Dermis blood vessel endothelial cell (primary cell): ENCODE results near the gene TBL1XR1. TPM values are rescaled to one million over a fixed set of nuclear protein-coding genes. Genes with fewer than 3 reads are reported as not detected.
"Not testable (repeated sequence)": the region's sequence is repeated elsewhere in the genome, so short reads cannot be mapped to it uniquely, and the experiment has no call there.

ENCODE experiments used
- DNase-seq: peaks from one replicate; pipeline ENCODE4 v3.0.0; 2010
- total RNA-seq: library from RNA; depleted of rRNA; stranded (reverse); fragments of >200 nt; gene quantifications from 2 replicates; pipeline ENCODE4 v1.2.3, GENCODE V29; 2014

Gene TBL1XR1
- total RNA-seq, 1 donor from 2014 or later: 117 TPM

DNA sequence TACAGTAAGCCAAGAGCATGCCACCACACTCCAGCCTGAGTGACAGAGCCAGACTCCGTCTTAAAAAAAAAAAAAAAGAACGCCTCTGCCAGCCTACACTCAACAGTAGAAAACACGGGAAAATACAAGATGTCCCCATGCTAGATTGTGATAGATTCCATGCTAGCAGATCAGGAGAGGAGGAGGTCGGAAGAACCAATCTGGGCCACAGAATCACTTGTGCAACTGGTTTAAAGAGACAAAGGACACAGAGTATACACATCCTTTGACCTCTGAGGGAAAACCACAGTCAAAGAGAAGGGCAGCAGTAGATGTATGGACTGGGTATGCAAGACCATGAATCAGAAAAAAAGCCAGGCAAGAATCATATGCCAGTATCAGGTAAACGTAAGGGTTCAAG is 15.9 kb downstream of the TBL1XR1 start:
- no peak for DNase-seq

DNA sequence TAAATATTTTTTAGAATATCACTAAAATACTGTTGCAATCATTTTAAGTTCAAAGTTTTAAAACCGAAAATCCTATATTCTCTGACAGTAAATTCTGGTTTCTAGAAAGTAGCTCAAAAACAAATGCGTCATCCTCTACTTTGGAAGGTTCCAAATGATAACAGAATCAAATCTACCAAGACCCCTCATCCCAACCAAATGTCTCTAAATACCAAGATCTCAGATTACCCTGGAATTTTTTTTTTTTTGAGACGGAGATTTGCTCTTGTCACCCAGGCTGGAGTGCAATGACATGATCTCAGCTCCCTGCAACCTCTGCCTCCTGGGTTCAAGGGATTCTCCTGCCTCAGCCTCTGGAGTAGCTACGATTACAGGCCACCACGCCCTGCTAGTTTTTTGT is 16.8 kb downstream of the TBL1XR1 start:
- DNase-seq: no peak

DNA sequence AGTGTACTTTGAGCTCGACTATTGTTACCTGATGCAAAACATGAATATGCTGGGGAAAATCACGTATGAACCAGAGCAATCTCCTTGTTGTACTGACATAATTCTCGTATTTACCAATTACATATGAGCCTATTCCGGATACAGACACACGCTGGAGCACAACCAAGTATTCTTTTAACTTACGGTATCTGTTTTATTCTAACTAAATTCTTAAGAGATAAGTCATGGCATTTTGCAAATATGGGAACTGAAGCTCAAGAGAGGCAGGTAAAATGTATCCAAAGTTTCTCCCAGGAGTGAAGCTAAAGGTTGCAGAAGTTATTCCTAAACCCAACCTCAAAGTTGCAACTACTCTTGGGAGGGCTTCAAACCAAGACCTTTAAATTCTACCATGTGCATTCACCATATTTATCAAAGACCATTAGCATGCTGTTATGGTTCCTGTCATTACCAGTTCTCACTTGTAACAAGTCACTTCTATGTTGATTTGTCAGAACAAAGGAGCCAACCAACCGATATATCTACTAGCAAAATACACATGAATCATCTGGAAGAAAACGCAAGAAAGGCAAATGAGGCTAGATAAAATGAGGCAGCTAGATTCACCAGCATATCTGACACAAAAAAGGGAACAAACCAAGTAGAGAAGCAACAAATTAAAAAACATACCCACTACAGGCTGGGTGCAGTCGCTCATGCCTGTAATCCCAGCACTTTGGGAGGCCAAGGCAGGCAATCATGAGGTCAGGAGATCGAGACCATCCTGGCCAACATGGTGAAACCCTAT is 17.8 kb downstream of the TBL1XR1 start:
- DNase-seq: no peak

DNA sequence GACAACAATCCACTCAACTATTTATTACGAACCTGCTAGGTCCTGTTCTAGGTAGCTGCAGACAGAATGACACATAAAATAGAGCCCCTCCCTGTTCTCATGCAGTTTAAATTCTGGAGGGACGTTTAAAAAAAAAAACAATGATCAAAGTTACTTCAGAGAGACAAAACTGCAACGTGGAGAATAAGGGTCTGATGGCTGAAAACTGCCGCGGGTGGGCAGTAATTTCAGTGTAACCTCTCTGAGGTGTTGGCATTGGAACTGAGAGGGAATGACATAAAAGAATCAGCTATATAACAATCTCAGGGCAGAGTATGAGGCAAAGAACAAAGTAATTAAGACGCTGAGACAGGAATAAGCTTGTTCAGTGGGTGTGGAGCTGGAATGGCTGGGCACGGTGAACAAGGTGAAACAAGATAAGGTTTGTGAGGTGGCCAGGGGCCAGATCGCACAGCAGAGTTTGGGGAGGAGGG is 19.5 kb downstream of the TBL1XR1 start:
- DNase-seq: no peak

DNA sequence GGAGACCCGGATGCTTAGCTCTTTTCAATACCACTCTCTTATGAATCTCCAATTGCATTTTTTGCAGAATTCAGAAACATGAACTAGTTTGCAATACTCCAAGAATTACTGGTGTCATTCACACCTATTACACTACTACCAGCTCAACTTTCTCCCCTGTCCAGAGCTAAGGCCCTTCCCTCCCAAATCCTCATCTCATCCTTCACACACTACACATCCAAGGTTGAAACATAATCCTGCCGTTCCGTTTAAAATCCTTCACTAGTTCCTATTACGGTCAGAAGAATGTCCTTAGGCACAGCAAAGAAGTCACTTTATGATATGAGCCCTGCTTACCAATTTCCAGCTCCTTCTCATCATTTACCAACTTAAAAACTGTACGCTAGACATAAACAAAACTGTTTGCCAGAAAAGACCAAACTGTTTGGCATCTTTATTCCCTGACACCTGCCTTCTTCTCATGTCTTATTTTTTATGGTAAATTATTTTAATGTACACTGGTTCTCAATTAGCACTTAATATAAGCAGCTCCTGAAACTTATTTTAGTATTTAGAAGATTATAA is 22.6 kb downstream of the TBL1XR1 start:
- no peak for DNase-seq

- no peak for DNase-seq
These were observed 27.2 kb downstream of the TBL1XR1 start for GRCh38 chr3:177169936-177170722.

- DNase-seq: no peak
These were observed 28.9 kb downstream of the TBL1XR1 start for GRCh38 chr3:177168431-177168830.

GRCh38 chr3:177162742-177163141 is 34.5 kb downstream of the TBL1XR1 start:
- no peak for DNase-seq

DNA sequence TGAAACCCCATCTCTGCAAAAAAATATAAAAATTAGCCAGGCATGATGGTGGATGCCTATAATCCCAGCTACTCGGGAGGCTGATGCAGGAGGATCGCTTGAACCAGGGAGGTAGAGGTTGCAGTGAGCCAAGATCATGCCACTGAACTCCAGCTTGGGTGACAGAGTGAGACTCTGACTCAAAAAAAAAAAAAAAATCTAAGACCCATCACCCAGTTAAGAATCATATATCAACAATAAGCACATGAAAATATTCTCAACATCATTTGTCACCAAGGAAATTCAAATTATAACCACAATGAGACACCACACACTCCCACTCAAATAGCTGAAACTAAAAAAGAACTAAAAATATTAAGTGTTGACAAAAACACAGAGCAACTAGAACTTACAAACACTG is 35.7 kb downstream of the TBL1XR1 start:
- DNase-seq: not testable (repeated sequence)

DNA sequence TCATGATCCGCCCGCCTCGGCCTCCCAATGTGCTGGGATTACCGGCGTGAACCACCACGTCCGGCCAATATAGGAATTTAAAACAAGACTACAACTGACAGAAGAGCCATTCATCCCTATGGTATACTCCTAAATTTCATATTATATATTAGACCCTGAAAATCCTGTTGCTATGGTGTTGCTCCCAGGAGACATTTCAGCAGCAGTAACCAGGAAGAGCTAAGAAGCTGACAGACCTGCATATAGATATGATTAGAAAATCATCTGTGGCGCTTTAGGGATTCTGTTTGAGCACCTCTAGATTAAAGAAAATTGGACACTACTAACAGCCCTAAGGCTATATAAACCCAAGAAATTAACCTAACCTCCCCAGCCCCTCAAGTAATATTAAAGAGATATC is 38.8 kb downstream of the TBL1XR1 start:
- DNase-seq: no peak

DNA sequence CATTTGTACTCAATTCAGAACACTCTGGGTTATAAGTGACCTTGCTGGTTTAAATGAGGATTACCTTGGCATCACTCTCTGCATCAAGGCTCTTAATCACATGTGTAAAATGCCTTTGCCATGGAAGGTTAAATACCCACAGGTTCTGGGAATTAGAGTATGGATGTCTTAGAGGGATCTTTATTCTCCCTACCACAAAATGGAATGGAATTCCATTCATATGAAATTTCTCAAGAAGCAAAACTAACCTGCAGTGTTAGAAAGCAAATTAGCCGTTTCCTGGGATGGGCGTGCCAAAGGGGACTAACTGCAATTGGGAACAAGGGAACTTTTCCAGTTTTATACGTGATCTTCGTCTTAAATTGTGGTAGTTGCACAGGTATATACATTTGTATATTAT is 39.8 kb downstream of the TBL1XR1 start:
- no peak for DNase-seq

DNA sequence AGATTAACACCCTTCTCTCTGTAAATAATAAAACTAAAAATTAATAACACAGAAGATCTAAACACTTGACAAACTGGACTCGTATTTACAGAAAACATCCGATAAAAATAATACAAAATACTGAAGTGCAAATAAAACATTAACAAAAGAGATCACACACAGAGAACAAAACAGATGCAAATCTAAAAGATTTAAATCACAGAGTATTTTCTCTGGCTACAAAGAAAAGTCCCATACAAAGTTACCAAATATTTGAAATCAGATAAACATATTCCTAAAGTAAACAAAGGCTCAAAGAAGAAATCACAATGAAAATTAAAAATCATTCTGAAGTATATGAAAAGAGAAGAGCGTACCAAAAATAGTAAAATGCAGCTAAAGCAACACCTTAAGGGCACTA is 42.5 kb downstream of the TBL1XR1 start:
- DNase-seq: no peak

DNA sequence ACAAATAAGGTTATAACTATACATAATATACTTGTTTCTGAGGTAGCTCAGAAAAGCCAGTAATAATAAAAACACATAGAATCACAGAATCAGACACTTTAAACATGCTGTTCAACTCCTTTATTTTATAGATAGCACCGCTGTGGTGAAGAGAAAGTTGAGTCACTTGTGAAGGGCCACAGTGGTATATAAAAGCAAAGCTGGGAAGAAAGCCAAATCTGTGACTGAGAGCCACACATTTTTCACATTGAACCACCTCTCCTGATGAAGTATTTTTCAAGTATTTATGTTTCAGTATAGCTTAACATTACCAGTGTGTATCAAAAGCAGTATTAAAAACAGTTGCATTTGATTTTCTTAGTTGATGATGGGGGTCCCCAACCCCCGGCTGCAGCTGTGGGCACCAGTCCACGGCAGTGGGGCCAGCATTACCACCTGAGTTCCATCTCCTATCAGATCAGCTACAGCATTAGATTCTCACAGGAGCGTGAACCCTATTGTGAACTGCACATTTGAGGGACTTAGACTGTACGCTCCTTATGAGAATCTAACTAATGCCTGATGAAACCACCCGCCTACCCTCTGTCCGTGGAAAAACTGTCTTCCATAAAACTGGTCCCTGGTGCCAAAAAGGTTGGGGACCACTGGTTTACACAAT is 46.2 kb downstream of the TBL1XR1 start:
- peak; percentile 82 for DNase-seq

- peak; percentile 9 for DNase-seq
These were observed 46.9 kb downstream of the TBL1XR1 start for GRCh38 chr3:177150218-177150916.

GRCh38 chr3:177149106-177149505 is 48.2 kb downstream of the TBL1XR1 start:
- no peak for DNase-seq

GRCh38 chr3:177147790-177148189 is 49.5 kb downstream of the TBL1XR1 start:
- DNase-seq: no peak

GRCh38 chr3:177146646-177147045 is 50.6 kb downstream of the TBL1XR1 start:
- DNase-seq: no peak

GRCh38 chr3:177145954-177146353 is 51.3 kb downstream of the TBL1XR1 start:
- DNase-seq: no peak

GRCh38 chr3:177145381-177145780 is 51.9 kb downstream of the TBL1XR1 start:
- DNase-seq: no peak

GRCh38 chr3:177144922-177145321 is 52.4 kb downstream of the TBL1XR1 start:
- peak; percentile 17 for DNase-seq

DNA sequence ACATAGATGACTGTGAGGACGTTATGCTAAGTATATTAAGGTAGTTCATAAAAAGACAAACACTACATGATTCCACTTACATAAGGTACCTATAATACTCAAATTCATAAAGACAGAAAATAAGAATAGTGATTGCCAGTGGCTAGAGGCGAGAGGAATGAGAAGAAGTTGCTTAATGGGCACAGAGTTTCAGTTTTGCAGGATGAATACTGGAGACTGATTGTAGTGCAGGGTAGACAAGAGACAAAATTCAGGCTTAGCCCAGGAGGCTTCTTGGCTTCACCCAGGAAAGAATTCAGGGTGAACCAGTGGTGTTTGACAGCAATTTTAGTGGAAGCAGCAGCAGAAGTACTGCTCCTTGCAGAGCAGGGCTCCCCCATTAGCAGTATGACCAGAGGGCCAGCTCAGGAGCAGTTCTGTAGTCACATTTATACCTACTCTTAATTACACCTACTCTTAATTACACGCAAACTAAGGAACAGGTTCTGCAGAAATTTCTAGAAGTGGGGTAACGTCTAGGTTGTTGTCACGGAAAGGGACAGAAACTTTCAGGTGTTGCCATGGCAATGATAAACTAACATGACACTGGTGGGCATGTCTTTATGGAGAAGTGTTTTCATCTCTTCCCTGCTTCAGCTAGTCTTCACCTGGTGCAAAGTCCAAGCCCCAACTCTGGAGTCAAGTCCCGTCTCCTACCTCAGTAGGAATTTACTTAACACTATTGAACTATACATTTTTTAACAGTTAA is 55.2 kb downstream of the TBL1XR1 start:
- no peak for DNase-seq

GRCh38 chr3:177141471-177141870 is 55.8 kb downstream of the TBL1XR1 start:
- no peak for DNase-seq
